ENCODE results near the gene IRF6. TPM values are rescaled to one million over a fixed set of nuclear protein-coding genes. Genes with fewer than 3 reads are reported as not detected.

Gene IRF6
- total and polyA plus RNA-seq, 2 of the 8 experiments (the other 6 are each of a cell fraction or from before 2014, with no cell fraction given) = 9.6 to 13.4 TPM

DNA sequence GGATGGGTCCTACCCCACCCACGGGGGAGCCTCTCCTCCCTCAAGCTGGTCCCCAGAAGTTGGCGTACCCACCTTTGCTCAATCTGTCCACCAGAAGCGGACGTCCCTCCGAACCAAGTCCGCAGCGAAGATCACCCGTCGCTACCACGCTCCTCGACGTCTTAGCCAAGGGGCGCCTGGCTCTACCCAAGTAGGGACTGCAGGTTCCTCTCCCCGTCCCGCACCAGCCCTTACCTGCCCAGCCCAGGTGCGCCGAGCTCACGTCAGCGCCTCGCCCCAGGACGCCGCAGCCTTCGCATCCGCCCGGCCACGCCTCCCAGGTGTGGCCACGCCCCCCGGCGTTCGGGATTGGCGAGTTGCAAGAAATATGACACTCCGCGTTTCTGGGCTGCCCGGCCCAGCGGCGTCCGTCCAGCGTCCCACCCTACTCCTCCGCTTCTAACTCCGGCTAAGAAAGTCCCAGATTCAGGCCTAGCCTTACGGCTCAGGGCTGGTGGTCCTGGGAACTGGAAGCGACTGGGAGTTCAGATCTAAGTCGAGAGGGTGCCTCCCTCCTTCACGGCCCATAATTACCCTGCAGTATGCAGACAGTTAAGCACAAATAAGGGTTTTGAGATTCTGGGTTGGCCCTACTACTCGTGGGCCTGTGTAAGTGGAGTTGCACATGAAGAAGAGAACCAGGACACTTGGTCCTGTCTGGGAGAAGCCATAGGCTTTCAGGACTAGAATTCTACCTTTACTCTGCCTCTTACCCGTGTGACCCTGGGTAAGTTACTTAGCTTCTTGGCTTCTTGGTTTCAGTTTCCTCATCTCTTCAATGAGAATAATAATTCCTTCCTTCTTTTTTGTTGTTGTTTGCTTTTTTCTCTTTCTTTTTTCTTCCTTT lies at the start of gene IRF6 (continued):
- TF ChIP-seq TCF12 (IDR thresholded peaks at IDR 0.05; ENCODE audit: low read depth, low read length) (peak; percentile 86; the same call in 1 of the 2 replicates), BRCA1 (IDR thresholded peaks at IDR 0.05; ENCODE audit: low read depth, low read length) (no peak), TAF1 (IDR thresholded peaks at IDR 0.05; ENCODE audit: low read depth, low read length) (peak; percentile 82; the same call in 1 of the 2 replicates)

Measured in H1 (cell line).